Stomach (tissue), 4 donors: Measurements from ENCODE around the gene GAB1.

Experiments used
- EP300 ChIP-seq: sonication (generic); formaldehyde crosslinking; IDR thresholded peaks from one replicate; pipeline ENCODE4 v1.6.1; 2017; ENCODE audit warnings: antibody characterized with exemption
- TF ChIP-seq, protein P1 (sequence below), 7 experiments: fragments of 450-650 bp in 4 of 7; fragments of 200-600 bp in 3 of 7; sonication (generic) in 3 of 7; IDR thresholded peaks; one replicate each; pipeline ENCODE4 v1.5.1; 2016 to 2019; ENCODE audit warnings: antibody characterized with exemption in 7 of 7, control low read depth in 2 of 7, mild to moderate bottlenecking in 1 of 7

DNA sequence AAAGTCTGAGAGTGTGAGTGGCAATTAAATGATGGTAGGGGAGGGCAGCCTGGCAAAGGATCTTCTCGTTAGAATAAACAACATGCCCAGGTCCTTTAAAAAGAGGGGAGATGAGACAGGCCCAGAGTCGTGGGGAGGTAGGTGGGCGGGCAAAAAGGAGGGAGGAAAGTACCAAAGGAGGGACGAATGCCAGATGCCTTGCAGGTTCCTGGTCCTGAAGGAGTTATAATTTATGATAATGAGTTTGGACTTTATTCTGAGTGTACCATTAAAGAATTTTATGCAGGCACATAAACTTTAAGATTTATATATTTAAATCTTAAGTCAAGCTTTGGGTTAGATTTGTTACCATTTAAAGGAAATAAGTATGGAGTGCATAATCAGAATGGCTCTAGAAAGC, 114.5 kb downstream of the GAB1 start:
- TF ChIP-seq, protein P1, sequence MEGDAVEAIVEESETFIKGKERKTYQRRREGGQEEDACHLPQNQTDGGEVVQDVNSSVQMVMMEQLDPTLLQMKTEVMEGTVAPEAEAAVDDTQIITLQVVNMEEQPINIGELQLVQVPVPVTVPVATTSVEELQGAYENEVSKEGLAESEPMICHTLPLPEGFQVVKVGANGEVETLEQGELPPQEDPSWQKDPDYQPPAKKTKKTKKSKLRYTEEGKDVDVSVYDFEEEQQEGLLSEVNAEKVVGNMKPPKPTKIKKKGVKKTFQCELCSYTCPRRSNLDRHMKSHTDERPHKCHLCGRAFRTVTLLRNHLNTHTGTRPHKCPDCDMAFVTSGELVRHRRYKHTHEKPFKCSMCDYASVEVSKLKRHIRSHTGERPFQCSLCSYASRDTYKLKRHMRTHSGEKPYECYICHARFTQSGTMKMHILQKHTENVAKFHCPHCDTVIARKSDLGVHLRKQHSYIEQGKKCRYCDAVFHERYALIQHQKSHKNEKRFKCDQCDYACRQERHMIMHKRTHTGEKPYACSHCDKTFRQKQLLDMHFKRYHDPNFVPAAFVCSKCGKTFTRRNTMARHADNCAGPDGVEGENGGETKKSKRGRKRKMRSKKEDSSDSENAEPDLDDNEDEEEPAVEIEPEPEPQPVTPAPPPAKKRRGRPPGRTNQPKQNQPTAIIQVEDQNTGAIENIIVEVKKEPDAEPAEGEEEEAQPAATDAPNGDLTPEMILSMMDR (IDR thresholded peaks at IDR 0.05) = no peak
- no peak for TF ChIP-seq EP300
